NCI-H748 (cell line): ENCODE data around the gene PRSS35.
A peak's percentile ranks its signal among the peaks of the same experiment; 100 is the strongest.
"Not testable (repeated sequence)": the region's sequence is repeated elsewhere in the genome, so short reads cannot be mapped to it uniquely, and the experiment has no call there.

Source experiments
- DNase-seq: peaks from one replicate; lab custom pipeline; 2025; ENCODE audit not compliant: unreplicated experiment; lab: John Stamatoyannopoulos, UW

PRSS35 gene

DNA sequence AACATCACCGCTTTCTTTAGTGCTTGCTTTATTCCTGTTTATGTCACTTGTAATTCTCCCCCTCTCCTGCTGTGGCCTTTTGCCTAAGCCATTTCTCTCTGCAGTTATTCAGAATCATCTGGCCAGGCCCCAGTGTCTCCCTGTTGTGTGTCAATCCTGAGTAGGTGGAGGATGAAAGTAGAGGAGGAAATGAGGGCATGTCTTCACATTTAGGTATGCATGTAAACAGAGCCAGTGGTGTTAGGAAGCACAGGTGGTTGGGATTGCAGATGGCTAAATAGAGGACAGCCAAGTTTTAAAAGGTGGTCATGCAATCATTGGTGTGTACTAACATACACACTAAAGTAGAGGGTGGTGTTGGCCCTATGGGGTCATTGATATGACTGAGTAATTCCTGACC is 5.2 kb downstream of the PRSS35 start:
- peak; percentile 71 for DNase-seq

DNA sequence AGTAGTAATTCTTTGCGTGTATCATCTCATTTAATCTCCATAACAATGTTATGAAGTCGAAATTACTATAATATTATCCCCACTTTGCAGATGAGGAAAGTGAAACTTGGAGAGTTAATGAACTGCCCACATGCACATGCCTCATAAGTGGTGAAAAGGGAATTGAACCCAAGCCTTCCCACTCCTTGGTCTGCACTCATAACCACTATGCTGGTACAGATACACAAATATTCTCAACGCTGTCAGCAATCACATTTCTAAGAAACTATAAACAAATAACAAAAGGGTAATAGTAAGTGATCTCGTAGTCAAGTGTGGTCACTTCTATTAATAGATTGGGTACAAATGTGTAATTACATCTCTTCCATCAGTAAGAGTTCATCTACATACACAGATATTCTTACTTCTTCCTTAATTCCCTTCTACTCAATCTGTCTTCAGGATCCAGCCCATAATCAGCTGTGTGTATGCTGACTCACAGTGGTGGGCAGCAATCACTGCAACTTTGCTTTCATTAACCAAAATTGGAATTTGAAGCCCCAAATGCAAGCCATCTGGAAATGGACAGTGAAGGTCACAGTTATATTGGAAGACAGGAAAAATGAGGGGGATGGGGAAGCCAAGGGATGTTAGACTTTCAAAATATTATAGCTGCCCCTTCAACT is 6.6 kb downstream of the PRSS35 start:
- no peak for DNase-seq

DNA sequence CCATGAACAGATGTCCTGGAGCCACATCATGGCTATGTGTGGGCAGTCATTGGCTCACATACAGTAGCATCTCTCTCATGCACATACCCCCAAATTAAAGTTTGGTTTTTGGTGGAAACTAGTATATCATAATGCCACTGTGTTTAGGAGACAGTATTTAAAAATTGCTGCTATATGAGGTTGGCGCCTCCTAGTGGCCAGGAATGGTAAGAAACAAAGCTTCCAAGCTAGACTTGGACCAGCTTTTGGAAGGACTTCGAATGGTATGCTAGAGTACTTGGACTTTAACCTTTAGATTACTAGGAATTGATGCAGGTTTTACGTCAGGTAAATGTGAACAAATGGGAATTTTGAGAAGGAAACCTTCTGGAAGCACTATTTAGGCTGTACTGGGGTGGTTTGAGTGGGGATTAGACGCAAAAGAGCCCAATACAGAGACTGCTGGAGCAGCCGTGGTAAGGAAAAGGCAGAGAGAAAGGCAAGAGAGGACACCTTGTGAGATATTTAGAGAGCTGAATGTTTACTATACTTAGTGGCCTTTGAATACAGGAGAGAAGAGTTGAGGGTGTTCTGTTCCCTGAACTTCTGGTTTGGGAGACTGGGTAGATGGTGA is 23.8 kb downstream of the PRSS35 start:
- DNase-seq: peak; percentile 55

DNA sequence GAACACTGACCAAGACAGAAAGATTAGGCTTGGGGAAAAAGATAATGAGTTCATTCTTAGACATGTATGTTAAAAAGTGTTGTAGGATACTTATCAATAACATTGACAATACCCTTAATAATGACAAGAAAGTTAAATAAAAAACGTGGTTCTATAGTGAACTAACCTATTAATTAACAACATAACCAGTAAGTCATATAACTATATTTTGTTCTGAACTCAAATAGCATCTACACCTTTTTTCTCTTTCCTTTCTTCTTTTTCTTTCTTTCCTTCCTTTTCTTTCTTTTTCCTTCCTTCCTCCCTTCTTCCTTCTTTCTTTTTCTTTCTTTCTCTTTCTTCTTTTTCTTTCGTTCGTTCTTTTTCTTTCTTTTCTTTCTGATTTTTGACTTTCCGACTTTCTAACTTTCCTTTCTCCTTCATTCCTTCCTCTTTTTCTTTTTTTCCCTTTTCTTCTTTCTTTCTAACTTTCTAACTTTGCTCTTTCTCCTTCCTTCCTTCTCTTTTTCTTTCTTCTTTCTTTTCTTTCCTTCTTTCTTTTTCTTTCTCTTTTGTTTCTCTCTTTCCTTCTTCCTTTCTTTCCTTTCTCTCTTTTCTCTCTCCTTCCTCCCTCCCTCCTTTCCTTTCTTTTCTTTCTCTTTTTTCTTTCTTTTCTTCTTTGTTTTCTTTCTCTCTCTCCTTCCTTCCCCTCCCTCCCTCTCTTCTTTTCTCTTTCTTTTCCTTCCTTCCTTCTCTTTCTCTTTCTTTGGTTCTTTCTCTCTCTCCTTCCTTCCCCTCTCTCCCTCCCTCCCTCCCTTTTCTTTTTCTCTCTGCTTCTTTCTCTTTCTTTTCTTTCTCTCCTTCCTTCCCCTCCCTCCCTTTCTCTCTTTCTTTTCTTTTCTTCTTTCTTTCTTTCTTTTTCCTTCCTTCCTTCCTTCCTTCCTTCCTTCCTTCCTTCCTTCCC is 24.6 kb downstream of the PRSS35 start:
- DNase-seq: no peak

DNA sequence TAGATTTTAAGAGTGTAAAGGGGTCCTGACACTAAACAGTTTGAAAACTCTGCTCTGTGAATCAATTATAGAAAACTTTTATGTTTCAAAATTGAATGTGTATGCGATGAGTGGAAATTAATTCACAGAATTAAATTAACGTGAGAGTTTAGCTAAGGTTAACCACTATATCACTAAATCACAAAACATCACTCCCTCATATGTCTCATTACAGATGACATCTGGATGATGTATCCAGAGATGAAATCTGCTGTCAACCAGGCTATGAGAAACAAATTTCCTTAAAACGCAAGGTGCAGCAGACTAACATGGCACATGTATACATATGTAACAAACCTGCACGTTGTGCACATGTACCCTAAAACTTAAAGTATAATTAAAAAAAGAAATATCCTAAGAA is 27.3 kb downstream of the PRSS35 start:
- DNase-seq: no peak

DNA sequence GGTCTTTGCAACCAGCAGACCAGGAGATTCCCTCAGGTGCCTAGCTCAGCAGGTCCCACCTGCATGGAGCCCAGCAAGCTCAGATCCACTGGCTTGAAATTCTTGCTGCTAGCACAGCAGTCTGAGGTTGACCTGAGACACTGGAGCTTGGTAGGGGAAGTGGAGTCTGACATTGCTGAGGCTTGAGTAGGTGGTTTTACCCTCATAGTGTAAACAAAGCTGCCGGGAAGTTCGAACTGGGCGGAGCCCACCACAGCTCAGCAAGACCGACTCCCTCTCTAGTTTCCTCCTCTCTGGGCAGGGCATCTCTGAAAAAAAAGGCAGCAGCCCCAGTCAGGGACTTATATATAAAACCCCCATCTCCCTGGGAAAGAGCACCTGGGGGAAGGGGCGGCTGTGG is 34.3 kb downstream of the PRSS35 start:
- DNase-seq: peak; percentile 34

DNA sequence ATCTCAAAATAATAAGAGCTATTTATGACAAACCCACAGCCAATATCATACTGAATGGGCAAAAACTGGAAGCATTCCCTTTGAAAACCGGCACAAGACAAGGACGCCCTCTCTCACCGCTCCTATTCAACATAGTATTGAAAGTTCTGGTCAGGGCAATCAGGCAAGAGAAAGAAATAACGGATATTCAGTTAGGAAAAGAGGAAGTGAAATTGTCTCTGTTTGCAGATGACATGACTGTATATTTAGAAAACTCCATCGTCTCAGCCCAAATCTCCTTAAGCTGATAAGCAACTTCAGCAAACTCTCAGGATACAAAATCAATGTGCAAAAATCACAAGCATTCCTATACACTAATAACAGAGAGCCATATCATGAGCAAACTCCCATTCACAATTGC is 38.1 kb downstream of the PRSS35 start:
- not testable (repeated sequence) for DNase-seq

DNA sequence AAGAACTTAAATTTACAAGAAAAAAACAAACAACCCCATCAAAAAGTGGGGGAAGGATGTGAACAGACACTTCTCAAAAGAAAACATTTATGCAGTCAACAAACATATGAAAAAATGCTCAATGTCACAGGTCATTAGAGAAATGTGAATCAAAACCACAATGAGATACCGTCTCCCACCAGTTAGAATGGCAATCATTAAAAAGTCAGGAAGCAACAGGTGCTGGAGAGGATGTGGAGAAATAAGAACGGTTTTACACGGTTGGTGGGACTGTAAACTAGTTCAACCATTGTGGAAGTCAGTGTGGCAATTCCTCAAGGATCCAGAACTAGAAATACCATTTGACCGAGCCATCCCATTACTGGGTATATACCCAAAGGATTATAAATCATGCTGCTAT is 39.4 kb downstream of the PRSS35 start:
- not testable (repeated sequence) for DNase-seq

DNA sequence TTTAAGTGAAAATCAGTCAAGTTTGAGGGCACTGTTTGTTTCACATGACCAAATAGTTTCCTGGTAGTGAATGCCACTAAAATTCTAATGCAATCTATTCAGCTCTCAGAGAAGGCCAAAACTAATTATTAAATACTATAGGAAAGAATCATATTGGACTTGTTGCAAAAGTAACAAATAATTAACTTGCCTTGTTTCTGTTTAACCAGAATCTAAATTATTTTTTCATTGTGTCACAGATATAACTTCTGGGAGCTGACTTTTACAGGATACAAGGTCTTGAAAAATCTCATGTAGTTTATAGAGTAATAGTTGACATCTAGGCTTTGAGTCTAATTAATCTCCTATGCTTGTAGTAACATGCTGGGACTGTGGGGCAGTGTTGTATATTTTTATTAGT is 44.5 kb downstream of the PRSS35 start:
- no peak for DNase-seq

DNA sequence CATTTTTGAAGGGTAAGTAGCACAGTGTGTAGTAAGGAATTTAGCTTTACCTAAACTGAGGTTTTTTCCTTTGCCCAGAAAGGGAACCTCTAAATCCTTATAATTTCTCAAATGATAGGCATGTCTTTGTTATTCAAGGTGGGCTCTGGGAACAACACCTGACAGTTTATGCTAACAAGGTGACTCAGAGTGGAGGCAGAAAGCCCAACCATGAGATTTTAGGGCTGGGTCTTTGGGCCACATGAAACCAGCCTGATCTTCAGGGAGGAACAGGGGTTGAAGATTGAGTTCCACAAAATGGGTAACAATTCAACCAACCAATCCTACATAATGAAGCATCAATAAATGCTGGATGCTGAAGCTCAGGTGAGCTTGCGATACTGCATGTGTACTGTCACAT is 46.6 kb downstream of the PRSS35 start:
- DNase-seq: no peak

DNA sequence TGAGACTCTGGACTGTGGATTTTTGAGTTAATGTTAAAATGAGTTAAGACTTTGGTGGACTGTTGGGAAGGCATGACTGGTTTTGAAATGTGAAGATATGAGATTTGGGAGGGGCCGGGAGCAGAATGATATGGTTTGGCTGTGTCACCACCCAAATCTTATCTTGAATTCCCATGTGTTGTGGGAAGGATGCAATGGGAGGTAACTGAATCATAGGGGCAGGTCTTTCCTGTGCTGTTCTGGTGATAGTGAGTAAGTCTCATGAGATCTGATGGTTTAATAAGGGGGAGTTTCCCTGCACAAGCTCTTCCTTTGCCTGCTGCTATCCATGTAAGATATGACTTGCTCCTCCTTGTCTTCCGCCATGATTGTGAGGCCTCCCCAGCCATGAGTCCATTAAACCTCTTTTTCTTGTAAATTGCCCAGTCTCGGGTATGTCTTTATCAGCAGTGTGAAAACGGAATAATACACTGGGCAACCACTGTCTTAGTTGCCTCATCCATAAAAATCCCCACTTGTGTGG is 59.4 kb downstream of the PRSS35 start:
- DNase-seq: not testable (repeated sequence)

DNA sequence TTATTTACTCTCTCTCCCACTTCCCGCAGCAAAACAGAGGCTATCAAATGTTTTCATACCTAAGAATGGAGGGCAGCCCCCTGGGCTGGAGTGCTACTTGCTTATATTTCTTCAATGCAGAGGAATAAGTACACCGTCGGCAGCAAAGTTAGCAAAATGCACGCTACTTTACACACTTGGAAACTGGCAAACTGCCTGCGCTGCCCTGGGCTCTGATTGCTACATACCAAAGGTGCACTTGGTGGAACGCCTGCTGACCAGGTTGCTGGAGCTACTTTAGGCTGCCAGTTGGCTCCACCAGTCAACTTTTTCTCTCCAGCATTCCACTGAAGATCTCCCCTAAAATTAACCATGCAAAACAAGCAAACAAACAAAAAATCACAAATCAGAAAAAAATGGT is 62.4 kb downstream of the PRSS35 start:
- no peak for DNase-seq
